GM18508 (cell line): ENCODE results near the gene NCOA6.

Experiments used
- ATAC-seq: cut with Tn5 transposase; IDR thresholded peaks from one replicate; pipeline ENCODE4 v1.9.1; 2021; ENCODE audit warnings: moderate number of reproducible peaks; ENCODE audit not compliant: insufficient read depth, unreplicated experiment

The NCOA6 gene

GRCh38 chr20:34825530-34826362 is at the start of gene NCOA6:
Gene NCOA6 (minus strand): TSS chr20:34825651. CDS start chr20:34782355, 43,296 bp downstream.
- ATAC-seq, result no peak

- ATAC-seq, result no peak
These were observed 48.7 kb upstream of the NCOA6 start for GRCh38 chr20:34874094-34874654.

- no peak for ATAC-seq
These were observed 48.2 kb upstream of the NCOA6 start for GRCh38 chr20:34873583-34874093.

- no peak for ATAC-seq
These were observed 47.3 kb upstream of the NCOA6 start, which contains the start of gene GGT7 for GRCh38 chr20:34872622-34873224. Gene GGT7 (minus strand): TSS chr20:34872856. CDS start chr20:34872815, 41 bp downstream.

GRCh38 chr20:34871966-34872621 is 46.6 kb upstream of the NCOA6 start:
- no peak for ATAC-seq

- ATAC-seq, result no peak
These were observed 46.0 kb upstream of the NCOA6 start for GRCh38 chr20:34871320-34871926.

- no peak for ATAC-seq
These were observed 38.8 kb upstream of the NCOA6 start for GRCh38 chr20:34864216-34864615.

GRCh38 chr20:34863421-34863965 is 38.0 kb upstream of the NCOA6 start:
- no peak for ATAC-seq

- no peak for ATAC-seq
These were observed 37.3 kb upstream of the NCOA6 start for GRCh38 chr20:34862724-34863123.

- no peak for ATAC-seq
These were observed 36.1 kb upstream of the NCOA6 start for GRCh38 chr20:34861386-34862084.

- ATAC-seq, result no peak
These were observed 34.5 kb upstream of the NCOA6 start for GRCh38 chr20:34859826-34860545.

- ATAC-seq, result no peak
These were observed 33.9 kb upstream of the NCOA6 start for GRCh38 chr20:34859367-34859766.

- ATAC-seq, result no peak
These were observed 26.8 kb upstream of the NCOA6 start for GRCh38 chr20:34852298-34852697.

GRCh38 chr20:34850969-34851368 is 25.5 kb upstream of the NCOA6 start:
- ATAC-seq, result no peak

- ATAC-seq, result no peak
These were observed 24.3 kb upstream of the NCOA6 start for GRCh38 chr20:34849778-34850177.

GRCh38 chr20:34848597-34848996 is 23.1 kb upstream of the NCOA6 start:
- ATAC-seq, result no peak

GRCh38 chr20:34843421-34843820 is 18.0 kb upstream of the NCOA6 start:
- no peak for ATAC-seq

- no peak for ATAC-seq
These were observed 16.7 kb upstream of the NCOA6 start for GRCh38 chr20:34842143-34842542.

GRCh38 chr20:34834459-34834893 is 9.0 kb upstream of the NCOA6 start:
- no peak for ATAC-seq
